Esophagus squamous epithelium (tissue), 4 donors: Measurements from ENCODE around the gene GAS7.

Source experiments
- POLR2A ChIP-seq, 4 donors: fragments of 450-650 bp; IDR thresholded peaks; one replicate each; pipeline ENCODE4 v1.6.1; 2017; ENCODE audit warnings: antibody characterized with exemption in 4 of 4, mild to moderate bottlenecking in 4 of 4, moderate library complexity in 3 of 4
- TF ChIP-seq, protein P1 (sequence below), 6 experiments: fragments of 450-650 bp in 4 of 6; fragments of 200-600 bp in 2 of 6; sonication (generic) in 2 of 6; IDR thresholded peaks; one replicate each; pipeline ENCODE4 v1.5.1; 2016 to 2019; ENCODE audit warnings: antibody characterized with exemption in 6 of 6, mild to moderate bottlenecking in 4 of 6, moderate library complexity in 4 of 6

DNA sequence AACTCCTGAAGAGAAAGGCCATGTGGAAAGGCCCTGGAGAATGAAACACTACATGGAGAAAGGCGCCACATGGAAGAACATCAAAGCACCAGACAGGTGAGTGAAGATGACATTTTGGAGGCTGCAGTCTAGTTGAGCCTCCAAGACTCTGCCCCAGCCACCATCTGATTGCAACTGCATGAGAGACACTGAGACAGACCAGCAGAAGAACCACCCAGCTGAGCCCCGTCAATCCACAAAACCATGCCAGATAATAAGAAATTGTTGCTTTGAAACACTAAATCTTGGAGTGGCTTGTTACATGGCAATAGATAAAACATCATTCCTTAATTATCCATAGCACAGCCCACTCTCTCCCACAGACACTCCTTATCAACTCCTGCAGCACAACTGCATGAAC lies 4.8 kb downstream of the GAS7 start:
- no peak for TF ChIP-seq POLR2A (IDR thresholded peaks at IDR 0.05)
- TF ChIP-seq, protein P1, sequence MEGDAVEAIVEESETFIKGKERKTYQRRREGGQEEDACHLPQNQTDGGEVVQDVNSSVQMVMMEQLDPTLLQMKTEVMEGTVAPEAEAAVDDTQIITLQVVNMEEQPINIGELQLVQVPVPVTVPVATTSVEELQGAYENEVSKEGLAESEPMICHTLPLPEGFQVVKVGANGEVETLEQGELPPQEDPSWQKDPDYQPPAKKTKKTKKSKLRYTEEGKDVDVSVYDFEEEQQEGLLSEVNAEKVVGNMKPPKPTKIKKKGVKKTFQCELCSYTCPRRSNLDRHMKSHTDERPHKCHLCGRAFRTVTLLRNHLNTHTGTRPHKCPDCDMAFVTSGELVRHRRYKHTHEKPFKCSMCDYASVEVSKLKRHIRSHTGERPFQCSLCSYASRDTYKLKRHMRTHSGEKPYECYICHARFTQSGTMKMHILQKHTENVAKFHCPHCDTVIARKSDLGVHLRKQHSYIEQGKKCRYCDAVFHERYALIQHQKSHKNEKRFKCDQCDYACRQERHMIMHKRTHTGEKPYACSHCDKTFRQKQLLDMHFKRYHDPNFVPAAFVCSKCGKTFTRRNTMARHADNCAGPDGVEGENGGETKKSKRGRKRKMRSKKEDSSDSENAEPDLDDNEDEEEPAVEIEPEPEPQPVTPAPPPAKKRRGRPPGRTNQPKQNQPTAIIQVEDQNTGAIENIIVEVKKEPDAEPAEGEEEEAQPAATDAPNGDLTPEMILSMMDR (IDR thresholded peaks at IDR 0.05) = no peak
